HG03175 (cell line): Measurements from ENCODE around the gene GSTT2B.
"Not testable (repeated sequence)": the region's sequence is repeated elsewhere in the genome, so short reads cannot be mapped to it uniquely, and the experiment has no call there.

Experiments used
- ATAC-seq: cut with Tn5 transposase; IDR thresholded peaks from one replicate; pipeline ENCODE4 v1.9.1; 2021; ENCODE audit warnings: mild to moderate bottlenecking, moderate library complexity; ENCODE audit not compliant: unreplicated experiment

GSTT2B gene

DNA sequence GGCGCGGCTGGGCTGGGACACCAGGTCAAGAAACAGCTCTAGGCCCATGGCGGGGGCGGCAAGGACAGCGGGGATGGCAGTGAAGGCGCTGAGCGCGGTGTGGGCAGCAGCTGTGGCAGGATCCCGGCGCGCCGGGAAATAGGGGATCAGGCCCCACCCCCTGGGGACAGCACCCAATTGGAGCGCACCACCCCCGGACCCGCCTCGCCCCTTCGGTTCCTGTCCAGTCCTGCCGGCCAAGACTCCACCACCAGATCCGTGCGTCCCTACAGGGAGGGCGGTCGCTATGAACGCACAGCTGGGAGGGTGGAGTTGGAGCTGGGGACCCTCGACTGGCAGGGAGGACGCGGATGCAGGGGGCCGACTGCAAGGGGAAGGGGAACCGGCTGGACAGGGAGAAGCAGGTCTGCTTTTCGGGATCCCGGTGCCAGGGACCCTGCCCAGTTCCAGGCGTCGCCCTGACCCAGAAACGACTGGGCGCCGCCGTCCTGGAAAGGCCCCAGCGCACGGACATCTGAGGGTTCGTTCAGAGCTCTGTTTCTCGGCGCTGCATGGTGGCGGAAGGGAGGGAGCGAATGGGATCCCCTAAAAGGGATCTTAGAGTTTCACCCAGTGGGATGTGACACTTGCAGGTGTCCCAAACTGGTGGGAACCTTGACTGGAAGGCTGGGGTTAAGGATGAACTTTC lies at the start of gene GSTT2B:
Gene GSTT2B, minus strand, starts transcription at position 112 of the 688 bp plus-strand sequence. Its CDS starts 64 bp downstream, at position 48.
- ATAC-seq, result not testable (repeated sequence)

GRCh38 chr22:24010018-24010391 lies 49.0 kb upstream of the GSTT2B start:
- ATAC-seq, result no peak

DNA sequence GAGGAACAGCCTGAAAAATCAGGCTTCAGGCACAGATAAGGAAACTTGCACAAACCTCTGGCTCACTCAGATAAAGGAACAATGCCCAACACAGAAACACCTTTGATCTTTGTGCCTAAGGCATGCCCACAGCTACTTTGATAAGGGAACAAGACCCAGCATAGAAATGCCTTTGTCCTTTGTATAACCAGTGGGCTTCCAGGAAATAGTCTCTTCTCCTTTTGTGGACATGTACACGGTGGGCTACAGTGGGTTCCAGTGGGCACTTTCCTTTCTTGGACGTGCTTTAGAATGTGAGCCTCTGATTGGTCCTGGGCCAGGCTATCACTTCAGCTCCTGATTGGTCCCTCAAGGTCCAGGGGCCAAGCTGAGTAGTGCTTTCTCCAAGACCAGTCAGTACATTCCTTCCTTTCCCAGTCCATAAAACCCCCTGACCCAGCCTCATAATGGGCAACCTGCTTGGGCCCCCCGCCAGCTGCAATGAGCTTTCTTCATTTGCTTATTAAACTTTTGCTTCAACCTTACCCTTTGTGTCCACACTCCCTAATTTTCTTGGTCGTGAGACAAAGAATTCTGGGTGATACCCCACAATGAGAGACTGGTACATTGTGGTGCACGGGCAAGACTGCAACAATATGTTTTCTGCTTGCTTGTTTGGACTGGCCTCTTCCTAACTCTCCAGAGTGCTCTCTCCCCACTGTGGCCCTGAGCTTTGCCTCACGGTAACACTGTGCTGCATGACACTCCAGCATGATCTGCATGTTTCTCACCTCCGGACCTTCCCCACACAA lies 48.4 kb upstream of the GSTT2B start:
- ATAC-seq, result no peak

- ATAC-seq, result no peak
Measured at GRCh38 chr22:24008381-24009226, 47.6 kb upstream of the GSTT2B start.

GRCh38 chr22:24008022-24008283 lies 47.0 kb upstream of the GSTT2B start:
- ATAC-seq, result no peak

DNA sequence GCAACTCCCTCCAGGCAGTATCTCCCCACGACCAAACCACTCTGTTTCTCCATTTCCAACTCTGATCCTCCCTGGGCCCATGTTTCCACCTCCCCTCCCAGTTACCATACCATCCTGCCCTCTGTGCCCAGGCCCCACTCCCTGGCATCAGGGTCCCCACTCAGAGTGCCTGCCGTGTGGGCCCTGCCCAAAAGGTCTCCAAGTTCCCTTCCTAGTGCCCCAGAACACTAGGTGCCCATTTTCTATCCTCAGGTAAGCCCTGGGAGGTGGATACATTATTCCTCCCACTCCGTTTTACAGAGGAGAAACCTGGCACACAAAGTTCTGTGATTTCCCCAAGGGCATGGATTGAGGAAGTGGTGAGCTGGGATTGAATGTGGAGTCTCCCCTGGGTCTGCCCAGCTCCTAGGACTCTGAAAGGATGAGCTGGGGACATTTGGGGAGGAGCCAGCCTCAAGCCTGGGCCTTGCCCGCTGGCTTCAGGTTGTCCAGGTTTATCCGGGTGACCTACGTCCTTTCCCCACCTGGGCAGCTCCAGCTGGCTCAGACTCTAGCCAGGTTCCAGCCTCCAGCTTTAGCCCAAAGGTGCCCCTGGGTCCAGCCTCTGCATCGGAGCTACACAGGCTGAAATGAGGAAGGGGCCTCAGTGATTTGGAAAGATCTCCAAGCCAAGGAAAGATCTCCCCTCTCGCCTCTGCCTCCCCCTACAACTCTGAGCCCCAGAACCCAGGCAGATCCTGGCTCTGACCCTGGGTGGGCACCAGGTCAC lies 46.4 kb upstream of the GSTT2B start:
- ATAC-seq, result no peak

- ATAC-seq, result no peak
Measured at GRCh38 chr22:24006914-24007214, 45.9 kb upstream of the GSTT2B start.

GRCh38 chr22:24006207-24006913 lies 45.4 kb upstream of the GSTT2B start:
- ATAC-seq, result no peak

DNA sequence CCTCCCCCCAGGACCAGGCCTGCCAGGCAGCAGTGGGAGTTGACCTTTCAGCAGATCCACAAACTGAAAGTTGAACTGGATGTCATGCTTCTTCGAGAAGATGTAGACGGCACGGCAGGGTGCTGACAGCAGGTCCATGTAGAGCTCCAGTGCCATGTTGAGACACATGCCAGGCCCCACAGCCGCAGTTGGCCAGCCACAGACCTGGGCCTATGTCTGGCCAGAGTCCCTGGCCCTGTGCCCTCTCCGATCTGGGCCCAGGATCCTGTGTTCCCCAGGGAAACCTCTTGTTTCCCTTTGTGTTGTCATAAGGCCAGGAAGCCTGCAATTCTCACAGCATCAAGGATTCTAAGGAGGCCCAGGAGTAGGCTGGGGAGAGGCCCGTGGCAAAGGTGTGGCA lies 44.2 kb upstream of the GSTT2B start, which contains the start of gene GSTT4:
Gene GSTT4, minus strand, starts transcription at position 253 of the 400 bp plus-strand sequence. Its CDS starts 97 bp downstream, at position 156.
- no peak for ATAC-seq

- no peak for ATAC-seq
Measured at GRCh38 chr22:24003887-24004286, 42.9 kb upstream of the GSTT2B start.

GRCh38 chr22:24002851-24003250 lies 41.9 kb upstream of the GSTT2B start:
- no peak for ATAC-seq

DNA sequence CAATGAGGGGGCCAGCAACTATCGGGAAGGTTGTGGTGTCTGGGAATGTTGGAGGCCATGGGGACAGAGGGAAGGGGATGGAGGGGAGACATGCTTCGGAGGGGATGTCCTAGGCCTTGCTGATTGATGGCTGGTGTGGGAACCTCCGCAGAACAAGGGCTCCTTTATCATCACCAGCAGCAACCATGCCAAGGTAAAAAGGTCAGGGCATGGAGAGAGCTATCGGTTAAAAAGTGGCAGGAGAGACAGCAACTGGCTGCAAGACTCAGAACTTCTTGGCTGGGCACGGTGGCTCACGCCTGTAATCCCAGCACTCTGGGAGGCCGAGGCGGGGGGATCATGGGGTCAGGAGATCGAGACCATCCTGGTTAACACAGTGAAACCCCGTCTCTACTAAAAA lies 41.3 kb upstream of the GSTT2B start:
- no peak for ATAC-seq

- no peak for ATAC-seq
Measured at GRCh38 chr22:24001314-24001713, 40.3 kb upstream of the GSTT2B start.

DNA sequence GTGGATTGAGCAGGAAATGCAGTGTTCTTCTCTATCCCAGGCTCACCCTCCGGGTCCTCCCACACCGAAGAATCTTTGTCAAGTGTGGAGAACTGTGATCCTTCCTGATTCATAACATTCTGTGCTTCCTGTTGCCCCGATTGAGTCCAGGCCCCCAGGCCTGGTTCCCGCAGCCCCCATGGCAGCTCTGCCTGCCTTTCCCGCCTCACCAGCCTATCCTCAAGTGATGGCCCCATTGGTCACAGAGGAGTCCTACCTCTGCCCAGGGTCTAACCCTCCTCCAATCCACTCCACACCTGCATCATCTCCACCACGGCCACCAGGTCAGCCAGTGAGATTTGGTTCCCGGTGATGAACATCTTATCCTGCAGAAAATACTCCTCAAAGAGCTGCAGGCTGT lies 38.8 kb upstream of the GSTT2B start:
- ATAC-seq, result not testable (repeated sequence)

- no peak for ATAC-seq
Measured at GRCh38 chr22:23997092-23997491, 36.1 kb upstream of the GSTT2B start.

DNA sequence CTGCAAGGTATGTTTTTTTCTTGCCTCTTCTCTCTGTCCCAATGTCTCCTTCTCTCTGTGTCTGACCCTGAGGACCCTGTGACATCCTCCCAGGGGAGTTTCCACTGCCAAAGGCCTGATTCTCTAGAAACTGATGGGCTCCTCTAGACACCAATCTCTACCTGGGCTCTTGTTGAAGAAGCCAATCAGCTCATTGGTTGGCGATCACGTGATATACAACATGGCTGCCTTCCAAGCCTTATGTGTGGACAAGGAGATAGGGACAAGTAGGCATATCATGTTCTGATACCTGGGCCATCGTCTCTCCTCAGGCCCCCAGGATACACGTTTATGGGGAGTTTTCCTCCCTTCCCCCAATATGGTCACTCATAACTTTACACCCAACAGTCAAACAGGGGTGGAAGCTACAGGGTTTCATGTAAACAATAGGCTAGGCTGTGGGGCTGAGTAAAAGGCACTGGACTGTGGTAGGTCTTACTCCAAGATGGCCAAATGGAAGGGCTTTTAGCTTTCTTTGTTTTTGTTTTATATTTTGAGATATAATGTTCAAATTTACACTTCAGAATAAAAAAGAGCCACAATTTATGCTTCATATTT lies 32.7 kb upstream of the GSTT2B start:
- not testable (repeated sequence) for ATAC-seq

GRCh38 chr22:23993080-23993479 lies 32.1 kb upstream of the GSTT2B start:
- ATAC-seq, result not testable (repeated sequence)

- not testable (repeated sequence) for ATAC-seq
Measured at GRCh38 chr22:23989583-23990244, 28.7 kb upstream of the GSTT2B start.

- not testable (repeated sequence) for ATAC-seq
Measured at GRCh38 chr22:23986538-23987178, 25.7 kb upstream of the GSTT2B start.
